ENCODE results near the gene SCNN1A.

DNA sequence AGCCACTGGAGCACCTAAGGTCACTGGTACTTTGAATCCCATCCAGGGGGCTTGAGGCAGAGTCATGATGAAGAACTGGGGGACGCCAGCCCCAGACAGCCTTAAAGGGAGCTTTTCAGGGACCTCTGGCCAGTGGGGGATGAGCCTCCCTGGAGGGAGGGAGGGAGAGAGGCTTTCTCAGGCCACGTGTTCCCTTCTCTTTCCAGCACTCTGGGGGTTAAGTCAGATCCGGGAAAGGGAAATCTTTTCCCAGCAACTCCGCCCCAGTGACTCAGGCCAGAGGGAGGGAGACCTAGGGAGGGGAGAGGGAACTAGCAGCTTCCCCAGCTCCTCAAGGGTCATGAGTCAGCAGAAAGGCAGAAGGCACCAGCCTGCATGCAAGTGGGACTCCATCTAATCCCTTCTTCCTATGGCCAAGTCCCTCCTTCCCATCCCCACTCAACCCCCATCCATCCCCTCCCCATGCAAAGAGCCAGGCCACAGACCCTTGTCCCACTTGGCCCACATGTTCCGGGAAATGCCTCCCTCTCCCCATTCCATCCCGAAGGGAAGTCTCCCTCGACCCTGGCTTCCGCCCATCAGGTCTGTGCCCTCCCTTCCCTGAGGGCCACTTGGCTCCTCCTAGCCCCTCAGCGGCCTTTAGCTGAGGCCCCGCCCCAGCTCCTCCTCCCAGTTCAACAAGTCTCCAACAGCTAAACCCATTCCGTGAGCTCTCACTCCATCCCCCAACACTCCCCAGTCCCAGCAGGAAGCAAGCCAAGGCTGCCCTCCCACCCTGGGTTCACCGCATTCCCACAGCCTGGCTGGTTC, 39.1 kb downstream of the SCNN1A start:
- TF ChIP-seq, protein P1, sequence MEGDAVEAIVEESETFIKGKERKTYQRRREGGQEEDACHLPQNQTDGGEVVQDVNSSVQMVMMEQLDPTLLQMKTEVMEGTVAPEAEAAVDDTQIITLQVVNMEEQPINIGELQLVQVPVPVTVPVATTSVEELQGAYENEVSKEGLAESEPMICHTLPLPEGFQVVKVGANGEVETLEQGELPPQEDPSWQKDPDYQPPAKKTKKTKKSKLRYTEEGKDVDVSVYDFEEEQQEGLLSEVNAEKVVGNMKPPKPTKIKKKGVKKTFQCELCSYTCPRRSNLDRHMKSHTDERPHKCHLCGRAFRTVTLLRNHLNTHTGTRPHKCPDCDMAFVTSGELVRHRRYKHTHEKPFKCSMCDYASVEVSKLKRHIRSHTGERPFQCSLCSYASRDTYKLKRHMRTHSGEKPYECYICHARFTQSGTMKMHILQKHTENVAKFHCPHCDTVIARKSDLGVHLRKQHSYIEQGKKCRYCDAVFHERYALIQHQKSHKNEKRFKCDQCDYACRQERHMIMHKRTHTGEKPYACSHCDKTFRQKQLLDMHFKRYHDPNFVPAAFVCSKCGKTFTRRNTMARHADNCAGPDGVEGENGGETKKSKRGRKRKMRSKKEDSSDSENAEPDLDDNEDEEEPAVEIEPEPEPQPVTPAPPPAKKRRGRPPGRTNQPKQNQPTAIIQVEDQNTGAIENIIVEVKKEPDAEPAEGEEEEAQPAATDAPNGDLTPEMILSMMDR (conservative IDR thresholded peaks at IDR 0.05): no peak
- no peak for TF ChIP-seq EZH2 (IDR thresholded peaks at IDR 0.05; ENCODE audit: low read depth)

Measured in PC-9 (cell line).